Astrocyte (in vitro differentiated cells and primary cell): ENCODE results near the gene ARRB1. TPM values are rescaled to one million over a fixed set of nuclear protein-coding genes. Genes with fewer than 3 reads are reported as not detected.

ENCODE experiments used
- DNase-seq: peaks from one replicate; pipeline ENCODE4 v3.0.0-alpha.2; 2010; ENCODE audit warnings: low read depth
- FAIRE-seq: peaks from 2 replicates; lab custom pipeline; 2011; peaks lifted over from hg19 to GRCh38; lab: Jason Lieb, UNC
- H2AFZ ChIP-seq: 2 replicates; pipeline ENCODE4 v1.6.0; 2012; ENCODE audit warnings: low read depth, low read length, inconsistent platforms
- H3K27ac ChIP-seq: 2 replicates; pipeline ENCODE4 v1.5.1; 2011; ENCODE audit warnings: low read depth, low read length, inconsistent platforms
- H3K27me3 ChIP-seq: 2 replicates; pipeline ENCODE4 v1.6.0; 2011; ENCODE audit warnings: low read length, inconsistent platforms; ENCODE audit not compliant: insufficient read depth
- H3K36me3 ChIP-seq: 2 replicates; pipeline ENCODE4 v1.5.1; 2011; ENCODE audit warnings: low read length, inconsistent platforms; ENCODE audit not compliant: insufficient read depth
- H3K4me1 ChIP-seq: 2 replicates; pipeline ENCODE4 v1.5.1; 2011; ENCODE audit warnings: low read length, inconsistent platforms; ENCODE audit not compliant: insufficient read depth
- H3K4me2 ChIP-seq: 2 replicates; pipeline ENCODE4 v1.6.0; 2012; ENCODE audit warnings: low read length, inconsistent platforms
- H3K4me3 ChIP-seq: 2 replicates; pipeline ENCODE4 v1.5.1; 2011; ENCODE audit warnings: low read depth, mild to moderate bottlenecking, low read length, inconsistent platforms; ENCODE audit not compliant: insufficient read depth
- H3K79me2 ChIP-seq: 2 replicates; pipeline ENCODE4 v1.6.0; 2012; ENCODE audit warnings: mild to moderate bottlenecking, low read length, inconsistent platforms; ENCODE audit not compliant: insufficient read depth
- H3K9ac ChIP-seq: 2 replicates; pipeline ENCODE4 v1.6.0; 2012; ENCODE audit warnings: mild to moderate bottlenecking, low read length, inconsistent platforms
- H3K9me3 ChIP-seq: 2 replicates; pipeline ENCODE4 v1.5.1; 2012; ENCODE audit warnings: low read depth, mild to moderate bottlenecking, low read length, inconsistent platforms; ENCODE audit not compliant: insufficient read depth
- H4K20me1 ChIP-seq: 2 replicates; pipeline ENCODE4 v1.6.0; 2012; ENCODE audit warnings: low read length, inconsistent platforms; ENCODE audit not compliant: insufficient read depth
- H3K27ac Mint-ChIP-seq: one replicate; pipeline ENCODE4 v1.8.0; 2021; ENCODE audit warnings: mild to moderate bottlenecking, mixed read lengths; ENCODE audit not compliant: unreplicated experiment
- H3K27me3 Mint-ChIP-seq: one replicate; pipeline ENCODE4 v1.8.0; 2021; ENCODE audit warnings: low read depth, mixed read lengths; ENCODE audit not compliant: unreplicated experiment
- H3K36me3 Mint-ChIP-seq: one replicate; pipeline ENCODE4 v1.8.0; 2021; ENCODE audit warnings: low read depth, mixed read lengths; ENCODE audit not compliant: unreplicated experiment
- H3K4me1 Mint-ChIP-seq: one replicate; pipeline ENCODE4 v1.8.0; 2021; ENCODE audit warnings: low read depth, mixed read lengths; ENCODE audit not compliant: unreplicated experiment
- H3K4me3 Mint-ChIP-seq: one replicate; pipeline ENCODE4 v1.8.0; 2021; ENCODE audit warnings: mild to moderate bottlenecking, moderate library complexity, mixed read lengths; ENCODE audit not compliant: unreplicated experiment
- H3K9me3 Mint-ChIP-seq: one replicate; pipeline ENCODE4 v1.8.0; 2021; ENCODE audit warnings: mild to moderate bottlenecking, mixed read lengths; ENCODE audit not compliant: unreplicated experiment
- CTCF ChIP-seq: IDR thresholded peaks from 2 replicates; pipeline ENCODE4 v1.5.1; 2011; ENCODE audit warnings: low read depth, mild to moderate bottlenecking, inconsistent platforms, low read length, moderate library complexity; ENCODE audit not compliant: insufficient read depth
- EZH2 ChIP-seq: IDR thresholded peaks from 2 replicates; pipeline ENCODE4 v1.6.1; 2012; ENCODE audit warnings: mild to moderate bottlenecking, low read length, inconsistent platforms; ENCODE audit not compliant: insufficient read depth
- total RNA-seq: library from RNA; stranded (reverse); gene quantifications from 2 replicates; pipeline ENCODE4 v1.2.1, GENCODE V29; 2021

Gene ARRB1
- total RNA-seq, 1 donor from 2014 or later = 28.5 TPM

GRCh38 chr11:75346296-75346695 is 5.2 kb downstream of the ARRB1 start:
- H3K27ac Mint-ChIP-seq = no peak overlapping the region
- Histone ChIP-seq H3K27me3 (no peaks in the 10 kb centered on the region), H2AFZ (no peak overlapping the region), H3K79me2 (no peaks in the 10 kb centered on the region), H3K36me3 (no peaks in the 10 kb centered on the region), H3K4me3 (no peak overlapping the region), H3K27ac (no peak overlapping the region), H3K4me2 (no peak overlapping the region), H3K9ac (no peak overlapping the region), H3K4me1 (peaks cover 23% of the 10 kb centered on the region), H4K20me1 (peaks cover 12% of the 10 kb centered on the region), H3K9me3 (no peaks in the 10 kb centered on the region)
- H3K36me3 Mint-ChIP-seq = peaks cover 4% of the 10 kb centered on the region
- no peaks in the 10 kb centered on the region for H3K9me3 Mint-ChIP-seq
- FAIRE-seq (no peak), DNase-seq (no peak)
- H3K4me3 Mint-ChIP-seq = no peak overlapping the region
- H3K4me1 Mint-ChIP-seq = peaks cover 47% of the 10 kb centered on the region
- no peaks in the 10 kb centered on the region for H3K27me3 Mint-ChIP-seq
- TF ChIP-seq EZH2 = no peak
- TF ChIP-seq CTCF = no peak

- Mint-ChIP-seq H3K9me3 (no peaks in the 10 kb centered on the region), H3K36me3 (peaks cover 4% of the 10 kb centered on the region), H3K4me3 (no peak overlapping the region), H3K4me1 (peaks cover 48% of the 10 kb centered on the region), H3K27me3 (no peaks in the 10 kb centered on the region), H3K27ac (no peak overlapping the region)
- H3K4me2 ChIP-seq = no peak overlapping the region
- no peaks in the 10 kb centered on the region for H3K9me3 ChIP-seq
- no peaks in the 10 kb centered on the region for H3K27me3 ChIP-seq
- H4K20me1 ChIP-seq = peaks cover 12% of the 10 kb centered on the region
- H3K27ac ChIP-seq = no peak overlapping the region
- no peak overlapping the region for H2AFZ ChIP-seq
- FAIRE-seq = no peak
- DNase-seq = no peak
- no peak for TF ChIP-seq CTCF
- no peak for TF ChIP-seq EZH2
- no peaks in the 10 kb centered on the region for H3K36me3 ChIP-seq
- no peaks in the 10 kb centered on the region for H3K79me2 ChIP-seq
- H3K4me3 ChIP-seq = no peak overlapping the region
- peaks cover 20% of the 10 kb centered on the region for H3K4me1 ChIP-seq
- H3K9ac ChIP-seq = no peak overlapping the region
Measured at GRCh38 chr11:75345455-75346160, 5.9 kb downstream of the ARRB1 start.

GRCh38 chr11:75344761-75345454 is 6.6 kb downstream of the ARRB1 start:
- no peaks in the 10 kb centered on the region for H3K9me3 ChIP-seq
- no peaks in the 10 kb centered on the region for H3K9me3 Mint-ChIP-seq
- DNase-seq = no peak
- H3K79me2 ChIP-seq = no peaks in the 10 kb centered on the region
- H3K9ac ChIP-seq = no peak overlapping the region
- H3K4me1 Mint-ChIP-seq = peaks cover 50% of the 10 kb centered on the region
- peaks cover 26% of the 10 kb centered on the region for H3K4me1 ChIP-seq
- H2AFZ ChIP-seq = no peak overlapping the region
- H4K20me1 ChIP-seq = peaks cover 12% of the 10 kb centered on the region
- H3K27me3 Mint-ChIP-seq = no peaks in the 10 kb centered on the region
- FAIRE-seq = no peak
- no peak overlapping the region for H3K27ac ChIP-seq
- H3K27me3 ChIP-seq = no peaks in the 10 kb centered on the region
- no peak overlapping the region for H3K27ac Mint-ChIP-seq
- H3K36me3 Mint-ChIP-seq = peaks cover 4% of the 10 kb centered on the region
- no peak overlapping the region for H3K4me2 ChIP-seq
- TF ChIP-seq CTCF (no peak), EZH2 (no peak)
- no peak overlapping the region for H3K4me3 Mint-ChIP-seq
- H3K4me3 ChIP-seq = no peak overlapping the region
- no peaks in the 10 kb centered on the region for H3K36me3 ChIP-seq
